ENCODE data around the gene YWHAG. TPM values are rescaled to one million over a fixed set of nuclear protein-coding genes. Genes with fewer than 3 reads are reported as not detected.
A peak's percentile ranks its signal among the peaks of the same experiment; 100 is the strongest.

The YWHAG gene
- total RNA-seq, 6 donors from 2014 or later, result 51.3 to 114 (median 73.4) TPM

DNA sequence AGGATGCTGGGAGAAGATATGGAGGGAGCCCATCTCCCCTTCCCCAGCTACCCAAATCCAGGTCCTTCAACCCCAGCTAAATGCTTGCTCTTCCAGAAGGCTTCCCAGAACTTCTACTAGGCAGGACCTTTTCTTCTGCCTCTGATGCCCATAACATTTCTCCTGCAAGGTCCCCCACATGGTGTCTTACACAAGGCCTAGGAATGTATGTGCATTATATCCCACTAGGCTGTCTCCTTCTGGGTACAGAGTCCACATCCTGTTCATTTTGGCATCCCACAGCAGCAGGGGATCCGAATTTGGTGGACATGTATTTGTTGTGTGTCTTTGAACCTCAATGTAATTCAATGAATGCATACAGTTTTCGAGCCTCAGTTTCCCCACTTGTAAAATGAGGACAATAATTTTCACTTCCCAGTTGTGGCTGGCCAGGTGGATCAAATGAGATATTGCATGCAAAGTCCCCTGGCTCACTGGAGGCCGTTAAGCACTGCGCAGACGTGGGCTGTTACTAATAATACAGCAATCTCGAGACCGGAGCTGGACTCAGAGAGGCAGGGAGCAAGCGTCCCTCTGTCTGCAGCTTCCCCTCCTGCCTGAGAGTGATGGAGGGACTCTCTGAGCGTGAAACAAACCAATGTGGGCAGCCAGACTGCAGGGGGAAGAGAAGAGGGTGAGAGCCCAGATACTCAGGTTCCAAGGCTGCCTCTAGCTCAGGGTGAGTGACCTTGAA, 18.6 kb upstream of the YWHAG start:
- 79 to 85% methylated on average over 9 of the region's 9 CpGs for WGBS, 2 donors
- Histone ChIP-seq H3K4me3 (no peak overlapping the region), H3K27me3 (no peaks in the 10 kb centered on the region), H3K9me3 (no peaks in the 10 kb centered on the region), H3K4me1 (peaks cover 14 to 27% (median 17%) of the 10 kb centered on the region in 4 donors), H3K27ac (no peak overlapping the region), H3K36me3 (no peaks in the 10 kb centered on the region)
- DNase-seq (no peak), ATAC-seq (ENCODE audit: low FRiP score in 2 of 2) (no peak)
- TF ChIP-seq EP300 (IDR thresholded peaks at IDR 0.05), result no peak
- no peak for TF ChIP-seq POLR2AphosphoS5 (IDR thresholded peaks at IDR 0.05)
- TF ChIP-seq, protein P1, sequence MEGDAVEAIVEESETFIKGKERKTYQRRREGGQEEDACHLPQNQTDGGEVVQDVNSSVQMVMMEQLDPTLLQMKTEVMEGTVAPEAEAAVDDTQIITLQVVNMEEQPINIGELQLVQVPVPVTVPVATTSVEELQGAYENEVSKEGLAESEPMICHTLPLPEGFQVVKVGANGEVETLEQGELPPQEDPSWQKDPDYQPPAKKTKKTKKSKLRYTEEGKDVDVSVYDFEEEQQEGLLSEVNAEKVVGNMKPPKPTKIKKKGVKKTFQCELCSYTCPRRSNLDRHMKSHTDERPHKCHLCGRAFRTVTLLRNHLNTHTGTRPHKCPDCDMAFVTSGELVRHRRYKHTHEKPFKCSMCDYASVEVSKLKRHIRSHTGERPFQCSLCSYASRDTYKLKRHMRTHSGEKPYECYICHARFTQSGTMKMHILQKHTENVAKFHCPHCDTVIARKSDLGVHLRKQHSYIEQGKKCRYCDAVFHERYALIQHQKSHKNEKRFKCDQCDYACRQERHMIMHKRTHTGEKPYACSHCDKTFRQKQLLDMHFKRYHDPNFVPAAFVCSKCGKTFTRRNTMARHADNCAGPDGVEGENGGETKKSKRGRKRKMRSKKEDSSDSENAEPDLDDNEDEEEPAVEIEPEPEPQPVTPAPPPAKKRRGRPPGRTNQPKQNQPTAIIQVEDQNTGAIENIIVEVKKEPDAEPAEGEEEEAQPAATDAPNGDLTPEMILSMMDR (IDR thresholded peaks at IDR 0.05), result no peak
- TF ChIP-seq POLR2A (IDR thresholded peaks at IDR 0.05), result no peak

DNA sequence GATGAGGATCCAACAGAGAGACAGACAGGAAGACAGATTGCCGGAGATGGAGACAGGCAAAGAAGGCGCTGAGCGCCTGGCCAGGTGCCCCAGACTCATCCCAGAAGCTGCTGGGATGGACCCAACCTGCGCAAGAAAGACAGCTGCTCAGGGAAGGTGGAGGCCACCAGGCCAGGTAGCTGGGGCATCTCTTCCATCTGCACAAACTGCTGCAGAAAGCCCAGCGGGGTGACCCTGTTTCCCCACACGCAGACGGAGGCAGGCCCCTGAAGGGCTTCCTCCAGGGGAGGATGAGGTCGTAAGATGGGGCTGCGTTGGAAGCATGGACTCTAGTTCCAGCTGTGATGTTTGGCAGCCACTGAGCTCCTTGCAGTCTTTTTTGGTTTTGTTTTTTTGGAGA, 16.5 kb upstream of the YWHAG start:
- Histone ChIP-seq H3K9me3 (no peaks in the 10 kb centered on the region), H3K4me3 (no peak overlapping the region), H3K27ac (no peak overlapping the region), H3K27me3 (no peaks in the 10 kb centered on the region), H3K36me3 (no peaks in the 10 kb centered on the region), H3K4me1 (peaks cover 7 to 19% (median 12%) of the 10 kb centered on the region in 4 donors)
- WGBS, 2 donors, result 86 to 93% methylated on average over 9 of the region's 9 CpGs
- DNase-seq (no peak), ATAC-seq (ENCODE audit: low FRiP score in 2 of 2) (no peak)
- TF ChIP-seq POLR2AphosphoS5 (IDR thresholded peaks at IDR 0.05), result no peak
- TF ChIP-seq EP300 (IDR thresholded peaks at IDR 0.05), result no peak
- TF ChIP-seq, protein P1 (IDR thresholded peaks at IDR 0.05), result no peak
- no peak for TF ChIP-seq POLR2A (IDR thresholded peaks at IDR 0.05)

DNA sequence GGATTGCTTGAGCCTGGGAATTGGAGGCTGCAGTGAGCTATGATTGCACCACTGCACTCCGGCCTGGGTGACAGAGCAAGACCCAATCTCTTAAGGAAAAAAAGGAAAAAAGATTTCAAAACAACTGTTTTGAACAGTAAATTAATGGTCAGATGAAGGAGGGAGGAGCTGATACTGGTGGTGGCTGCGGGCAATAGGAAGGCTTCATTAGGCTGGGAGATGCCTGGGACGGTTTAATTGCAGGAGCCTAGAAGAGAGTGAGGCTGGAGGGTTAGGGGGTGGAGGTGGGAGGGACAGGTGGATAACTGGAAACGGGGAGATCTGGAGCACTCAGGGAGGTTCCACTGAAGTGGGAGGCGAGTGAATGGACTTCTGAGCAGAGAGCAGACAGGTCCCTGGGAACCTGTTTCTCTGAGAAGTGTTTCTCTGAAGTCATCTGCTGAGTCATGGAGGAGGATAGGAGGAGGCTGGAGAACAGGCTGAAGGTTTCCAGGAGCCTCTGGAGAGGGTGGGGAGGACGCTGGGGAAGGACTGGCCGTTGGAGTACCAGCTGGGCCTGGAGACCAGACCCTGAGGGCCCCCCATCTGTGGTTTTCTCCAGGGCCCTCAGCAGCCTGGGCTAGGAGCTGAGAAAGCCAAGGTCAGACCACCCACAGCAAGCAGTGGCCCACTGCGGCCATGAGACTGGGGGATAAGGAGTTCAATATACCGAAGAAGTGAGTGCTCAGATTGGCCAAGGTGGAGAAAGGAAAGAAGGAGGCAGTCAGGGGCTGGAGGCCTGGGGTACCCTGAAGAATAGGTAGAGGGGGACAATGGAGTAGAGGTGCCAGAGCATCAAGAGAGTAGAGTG, 14.4 kb upstream of the YWHAG start:
- DNase-seq (peak in 1 of 2 donors; percentile 79), ATAC-seq (ENCODE audit: low FRiP score in 2 of 2) (peak in 1 of 2 donors; percentile 82)
- 55 to 71% methylated on average over 9 of the region's 9 CpGs for whole genome bisulfite sequencing, 2 donors
- no peaks in the 10 kb centered on the region for H3K27me3 ChIP-seq
- H3K36me3 ChIP-seq, result no peaks in the 10 kb centered on the region
- TF ChIP-seq POLR2AphosphoS5 (IDR thresholded peaks at IDR 0.05), result no peak
- TF ChIP-seq, protein P1 (IDR thresholded peaks at IDR 0.05), result no peak
- TF ChIP-seq POLR2A (IDR thresholded peaks at IDR 0.05), result no peak
- TF ChIP-seq EP300 (IDR thresholded peaks at IDR 0.05), result no peak
- H3K27ac ChIP-seq, result no peak overlapping the region
- H3K4me3 ChIP-seq, result no peak overlapping the region
- H3K9me3 ChIP-seq, result no peaks in the 10 kb centered on the region
- peaks cover 0 to 8% (median 0%) of the 10 kb centered on the region in 4 donors for H3K4me1 ChIP-seq

DNA sequence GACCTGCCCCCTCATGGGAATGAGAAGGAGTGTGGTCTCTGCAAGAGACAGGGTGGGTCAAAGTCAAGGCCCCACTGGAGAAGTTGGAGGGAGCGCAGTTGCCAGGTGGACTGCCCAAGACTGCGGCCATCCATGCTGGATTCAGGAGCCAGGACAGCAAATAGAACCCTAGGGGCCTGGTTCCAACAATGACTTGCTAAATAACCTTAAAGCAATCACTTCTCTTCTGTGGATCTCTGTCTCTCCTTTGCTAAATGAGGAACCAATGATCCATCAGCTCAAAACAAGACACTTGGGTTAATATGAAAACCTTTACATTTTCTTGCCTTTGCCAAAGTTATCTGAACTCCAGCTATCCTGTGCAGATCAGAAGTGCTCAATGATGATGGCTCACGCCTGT, 12.6 kb upstream of the YWHAG start:
- no peaks in the 10 kb centered on the region for H3K9me3 ChIP-seq
- H3K4me3 ChIP-seq, result no peak overlapping the region
- no peaks in the 10 kb centered on the region for H3K27me3 ChIP-seq
- peaks cover 0 to 8% (median 0%) of the 10 kb centered on the region in 4 donors for H3K4me1 ChIP-seq
- no peaks in the 10 kb centered on the region for H3K36me3 ChIP-seq
- no peak for ATAC-seq (ENCODE audit: low FRiP score in 2 of 2)
- TF ChIP-seq EP300 (IDR thresholded peaks at IDR 0.05) (no peak), POLR2AphosphoS5 (IDR thresholded peaks at IDR 0.05) (no peak), POLR2A (IDR thresholded peaks at IDR 0.05) (no peak)
- TF ChIP-seq, protein P1 (IDR thresholded peaks at IDR 0.05), result no peak
- 100% methylated on average over 3 of the region's 3 CpGs for WGBS, 2 donors
- DNase-seq, result no peak
- no peak overlapping the region for H3K27ac ChIP-seq
